Measurements from ENCODE around the gene KRTAP2-1. TPM values are rescaled to one million over a fixed set of nuclear protein-coding genes. Genes with fewer than 3 reads are reported as not detected.
"Not testable (repeated sequence)": the region's sequence is repeated elsewhere in the genome, so short reads cannot be mapped to it uniquely, and the experiment has no call there.

The KRTAP2-1 gene
- total RNA-seq, 1 donor from 2014 or later = not detected

GRCh38 chr17:41059276-41060051 lies 12.3 kb upstream of the KRTAP2-1 start:
- DNase-seq; intact Hi-C loops (cut with DNase I); ATAC-seq (ENCODE audit: poor library complexity): not testable (repeated sequence)

- intact Hi-C loops (cut with DNase I) = no loop called here
These were observed 11.6 kb upstream of the KRTAP2-1 start for GRCh38 chr17:41058741-41059140.

GRCh38 chr17:41057547-41057946 lies 10.4 kb upstream of the KRTAP2-1 start:
- DNase-seq (no peak), ATAC-seq (ENCODE audit: poor library complexity) (no peak)
- intact Hi-C loops (cut with DNase I) = no loop called here

More at GRCh38 chr17:41058741-41059140, 11.6 kb upstream of the KRTAP2-1 start:
- DNase-seq (no peak), ATAC-seq (ENCODE audit: poor library complexity) (no peak)

- ATAC-seq (ENCODE audit: poor library complexity); DNase-seq; intact Hi-C loops (cut with DNase I): not testable (repeated sequence)
These were observed 8.0 kb upstream of the KRTAP2-1 start, which contains the start of gene KRTAP2-2 for GRCh38 chr17:41055130-41055529. Gene KRTAP2-2, minus strand, starts transcription at chr17:41055230. Its CDS starts 19 bp downstream, at chr17:41055211.

GRCh38 chr17:41054556-41054955 lies 7.4 kb upstream of the KRTAP2-1 start:
- ATAC-seq (ENCODE audit: poor library complexity); DNase-seq; intact Hi-C loops (cut with DNase I): not testable (repeated sequence)

- intact Hi-C loops (cut with DNase I) = no loop called here
- DNase-seq (no peak), ATAC-seq (ENCODE audit: poor library complexity) (no peak)
These were observed 6.9 kb upstream of the KRTAP2-1 start for GRCh38 chr17:41054025-41054424.

GRCh38 chr17:41052566-41052965 lies 5.5 kb upstream of the KRTAP2-1 start:
- ATAC-seq (ENCODE audit: poor library complexity) = no peak
- intact Hi-C loops (cut with DNase I) = no loop called here
- no peak for DNase-seq

GRCh38 chr17:41049110-41049509 lies 2.0 kb upstream of the KRTAP2-1 start:
- no peak for DNase-seq
- ATAC-seq (ENCODE audit: poor library complexity) = no peak
- intact Hi-C loops (cut with DNase I) = no loop called here

GRCh38 chr17:41048441-41048840 lies 1.3 kb upstream of the KRTAP2-1 start:
- DNase-seq (no peak), ATAC-seq (ENCODE audit: poor library complexity) (no peak)
- intact Hi-C loops (cut with DNase I) = no loop called here

- no peak for ATAC-seq (ENCODE audit: poor library complexity)
- intact Hi-C loops (cut with DNase I) = no loop called here
- DNase-seq = no peak
These were observed 4.2 kb downstream of the KRTAP2-1 start for GRCh38 chr17:41042953-41043352.

- DNase-seq; ATAC-seq (ENCODE audit: poor library complexity); intact Hi-C loops (cut with DNase I): not testable (repeated sequence)
These were observed 6.1 kb downstream of the KRTAP2-1 start, which contains the start of gene KRTAP1-1 for GRCh38 chr17:41040783-41041571. Gene KRTAP1-1, minus strand, starts transcription at chr17:41041450. Its CDS starts 53 bp downstream, at chr17:41041397.

- DNase-seq (no peak), ATAC-seq (ENCODE audit: poor library complexity) (no peak)
- intact Hi-C loops (cut with DNase I) = no loop called here
These were observed 9.2 kb downstream of the KRTAP2-1 start for GRCh38 chr17:41037853-41038350.

GRCh38 chr17:41034346-41034935 lies 12.7 kb downstream of the KRTAP2-1 start, which contains the start of gene KRTAP1-3:
Gene KRTAP1-3, minus strand, starts transcription at chr17:41034874. Its CDS starts 53 bp downstream, at chr17:41034821.
- ATAC-seq (ENCODE audit: poor library complexity); DNase-seq; intact Hi-C loops (cut with DNase I): not testable (repeated sequence)

- no peak for DNase-seq
- intact Hi-C loops (cut with DNase I) = no loop called here
- ATAC-seq (ENCODE audit: poor library complexity) = no peak
These were observed 17.4 kb downstream of the KRTAP2-1 start, which contains the start of gene KRTAP1-4 for GRCh38 chr17:41029633-41030245. Gene KRTAP1-4, minus strand, starts transcription at chr17:41030195. Its CDS starts 117 bp downstream, at chr17:41030078.

- no peak for ATAC-seq (ENCODE audit: poor library complexity)
- no peak for DNase-seq
- intact Hi-C loops (cut with DNase I) = no loop called here
These were observed 20.2 kb downstream of the KRTAP2-1 start, which contains the start of gene KRTAP1-5 for GRCh38 chr17:41026715-41027471. Gene KRTAP1-5, minus strand, starts transcription at chr17:41027208. Its CDS starts 53 bp downstream, at chr17:41027155.

GRCh38 chr17:41024697-41025096 lies 22.4 kb downstream of the KRTAP2-1 start:
- ATAC-seq (ENCODE audit: poor library complexity) (no peak), DNase-seq (no peak)
- intact Hi-C loops (cut with DNase I) = no loop called here

GRCh38 chr17:41020336-41020735 lies 26.8 kb downstream of the KRTAP2-1 start:
- DNase-seq = no peak
- ATAC-seq (ENCODE audit: poor library complexity) = no peak
- intact Hi-C loops (cut with DNase I) = no loop called here
